CD4-positive, alpha-beta T cell treated with Interleukin-4 for 4 hours (primary cell): ENCODE data around the gene DCAF8.
A peak's percentile ranks its signal among the peaks of the same experiment; 100 is the strongest.

Experiments used
- DNase-seq: peaks from one replicate; pipeline ENCODE4 v3.0.0-alpha.2; 2020

The DCAF8 gene

DNA sequence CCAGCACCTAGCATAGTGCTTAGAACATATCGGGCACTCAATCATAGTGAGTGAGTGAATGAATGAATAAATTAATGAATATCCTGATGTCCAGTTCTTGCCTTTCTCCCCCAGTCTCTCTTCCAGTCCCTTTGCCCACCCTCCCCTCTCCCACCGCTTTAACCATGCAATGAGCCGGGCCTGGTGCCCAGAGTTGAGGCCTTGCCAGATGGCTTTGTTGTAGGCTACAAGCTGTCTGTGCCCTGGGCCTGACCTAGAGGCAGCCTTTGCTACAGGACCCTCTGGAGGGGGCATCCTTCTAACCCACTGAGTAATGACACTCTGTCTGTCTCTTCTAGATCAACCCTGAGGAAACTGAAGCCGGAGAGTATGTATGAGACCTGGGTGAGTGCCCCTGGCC is 65.1 kb downstream of the DCAF8 start:
- no peak for DNase-seq

DNA sequence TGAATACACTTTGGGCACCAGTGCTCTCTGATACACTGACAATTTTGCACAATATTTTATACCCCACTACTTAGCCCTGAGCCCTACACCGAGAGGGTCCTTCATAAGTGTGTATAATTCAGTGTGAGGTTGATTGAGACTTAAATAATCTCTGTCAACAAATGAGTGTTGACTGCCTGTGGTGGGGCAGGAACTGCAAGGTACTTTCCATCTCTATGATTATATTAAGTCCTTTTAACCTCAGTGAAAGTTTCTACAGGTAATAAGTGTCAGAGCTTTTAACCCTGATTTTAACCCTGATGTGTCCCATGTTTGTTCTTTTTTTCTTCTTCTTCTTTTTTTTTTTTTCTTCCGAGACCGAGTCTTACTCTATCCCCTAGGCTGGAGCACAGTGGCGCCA is 66.2 kb downstream of the DCAF8 start:
- no peak for DNase-seq

DNA sequence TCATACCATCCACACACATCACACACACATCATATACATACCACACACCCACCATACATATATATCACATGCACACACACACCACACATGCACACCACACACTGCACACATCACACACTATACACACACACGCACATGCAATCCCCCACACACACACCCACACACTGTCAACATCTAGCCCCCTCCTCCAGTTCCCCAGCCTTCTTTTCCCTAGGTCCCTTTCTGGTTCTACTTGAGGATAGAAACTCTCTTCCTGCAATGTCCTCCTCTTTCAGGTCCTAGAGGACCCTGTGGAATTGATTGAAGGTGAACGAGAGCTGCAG is 67.7 kb downstream of the DCAF8 start:
- no peak for DNase-seq

DNA sequence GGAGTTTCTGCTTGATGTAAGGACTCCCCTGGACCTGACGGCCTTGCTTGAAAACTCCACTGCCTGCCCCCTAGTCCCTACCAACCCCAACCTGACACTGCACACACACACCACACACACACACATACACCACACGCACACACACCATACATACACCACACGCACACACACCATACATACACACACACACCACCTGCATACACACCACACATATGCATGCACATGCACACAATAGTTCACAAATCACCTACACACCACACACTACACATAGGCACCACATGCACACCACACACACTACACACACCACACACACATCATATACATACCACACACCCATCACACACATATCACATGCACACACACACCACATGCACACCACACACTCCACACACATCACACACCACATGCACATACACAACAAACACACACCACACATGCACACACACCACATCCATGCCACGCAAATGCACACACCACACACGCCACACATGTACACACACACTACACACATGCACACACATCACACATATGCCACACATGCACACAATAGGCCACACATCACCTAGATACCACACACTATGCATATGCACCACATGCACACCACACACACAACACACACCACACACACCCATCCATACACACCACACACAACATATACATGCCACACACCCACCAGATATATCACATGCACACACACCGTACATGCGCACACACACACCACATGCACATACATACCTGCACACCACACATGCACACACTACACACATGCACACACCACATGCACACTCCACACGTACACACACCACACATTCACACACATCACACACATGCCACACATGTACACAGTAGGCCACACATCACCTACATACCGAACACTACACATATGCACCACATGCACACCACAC is 68.3 kb downstream of the DCAF8 start:
- DNase-seq, result no peak

DNA sequence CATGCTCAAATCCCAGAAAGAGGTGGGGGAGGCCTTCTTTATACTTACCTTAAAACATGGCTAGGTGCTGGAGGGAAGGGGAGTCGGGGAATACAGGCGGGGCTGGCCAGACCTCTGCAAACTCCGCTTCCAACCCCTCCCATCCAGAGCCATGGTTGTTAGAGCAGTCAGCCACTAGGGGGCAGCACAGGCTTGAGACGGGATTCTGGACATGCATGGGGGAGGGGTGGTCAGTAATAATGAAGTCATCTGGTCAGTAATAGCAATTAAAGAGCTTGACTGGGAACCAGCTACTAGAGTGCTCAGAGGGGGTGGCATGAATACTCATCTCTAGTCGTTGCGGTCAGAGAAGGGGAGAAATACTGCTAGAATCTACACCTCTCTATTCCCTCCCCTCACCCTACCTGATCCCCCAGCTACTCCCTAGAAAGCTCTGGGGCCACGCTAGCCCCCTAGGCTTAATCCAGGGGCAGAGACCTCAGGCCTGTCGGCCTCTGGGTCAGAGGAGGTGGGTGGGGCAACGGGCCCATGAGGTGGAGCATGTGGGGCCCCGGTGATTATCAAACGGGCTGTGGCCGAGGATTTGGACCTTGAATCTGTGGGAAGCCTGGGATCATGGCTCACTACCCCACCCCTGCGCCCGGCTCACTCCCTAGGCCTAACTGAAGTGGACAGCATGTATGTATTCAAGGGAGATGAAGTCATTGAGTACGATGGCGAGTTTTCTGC is 69.1 kb downstream of the DCAF8 start:
- peak; percentile 71 for DNase-seq

DNA sequence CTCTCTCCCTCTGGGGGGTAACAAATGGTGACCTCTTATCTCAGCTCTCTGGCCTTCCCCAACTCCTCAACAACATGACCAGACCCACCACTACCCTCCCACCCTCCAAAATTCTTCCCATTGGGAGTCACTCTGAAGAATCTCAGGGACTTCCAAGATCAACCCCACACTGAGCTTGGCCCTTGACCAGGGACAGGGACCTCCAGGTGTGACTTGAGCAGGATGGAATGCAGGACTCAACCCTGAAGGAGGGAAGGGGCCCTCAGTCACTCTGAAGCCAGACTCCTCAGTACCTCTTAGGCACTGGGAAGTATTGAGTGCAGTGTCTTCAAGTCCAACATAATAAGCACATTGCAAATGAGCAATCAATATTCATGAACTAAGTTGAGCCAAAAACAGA is 70.1 kb downstream of the DCAF8 start:
- DNase-seq, result no peak

DNA sequence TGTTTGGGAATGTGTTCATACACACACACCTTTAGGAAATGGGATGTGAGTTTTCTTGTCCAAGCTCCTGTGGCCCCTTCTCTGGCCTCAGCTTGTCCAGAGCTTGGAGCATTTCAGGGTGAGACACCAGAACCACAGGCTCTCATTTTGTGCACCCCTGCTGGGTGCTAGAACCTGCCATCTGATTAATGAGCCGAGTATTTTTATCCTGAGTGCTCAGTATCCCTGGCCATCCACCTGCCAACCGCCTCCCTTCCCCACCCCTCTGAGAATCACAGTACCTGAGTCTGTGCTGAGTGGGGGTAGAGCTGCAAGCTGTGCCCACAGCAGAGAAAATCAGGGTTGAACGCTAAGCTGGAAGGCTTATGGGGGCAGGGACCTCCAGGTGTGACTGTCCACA is 70.6 kb downstream of the DCAF8 start:
- DNase-seq, result no peak

DNA sequence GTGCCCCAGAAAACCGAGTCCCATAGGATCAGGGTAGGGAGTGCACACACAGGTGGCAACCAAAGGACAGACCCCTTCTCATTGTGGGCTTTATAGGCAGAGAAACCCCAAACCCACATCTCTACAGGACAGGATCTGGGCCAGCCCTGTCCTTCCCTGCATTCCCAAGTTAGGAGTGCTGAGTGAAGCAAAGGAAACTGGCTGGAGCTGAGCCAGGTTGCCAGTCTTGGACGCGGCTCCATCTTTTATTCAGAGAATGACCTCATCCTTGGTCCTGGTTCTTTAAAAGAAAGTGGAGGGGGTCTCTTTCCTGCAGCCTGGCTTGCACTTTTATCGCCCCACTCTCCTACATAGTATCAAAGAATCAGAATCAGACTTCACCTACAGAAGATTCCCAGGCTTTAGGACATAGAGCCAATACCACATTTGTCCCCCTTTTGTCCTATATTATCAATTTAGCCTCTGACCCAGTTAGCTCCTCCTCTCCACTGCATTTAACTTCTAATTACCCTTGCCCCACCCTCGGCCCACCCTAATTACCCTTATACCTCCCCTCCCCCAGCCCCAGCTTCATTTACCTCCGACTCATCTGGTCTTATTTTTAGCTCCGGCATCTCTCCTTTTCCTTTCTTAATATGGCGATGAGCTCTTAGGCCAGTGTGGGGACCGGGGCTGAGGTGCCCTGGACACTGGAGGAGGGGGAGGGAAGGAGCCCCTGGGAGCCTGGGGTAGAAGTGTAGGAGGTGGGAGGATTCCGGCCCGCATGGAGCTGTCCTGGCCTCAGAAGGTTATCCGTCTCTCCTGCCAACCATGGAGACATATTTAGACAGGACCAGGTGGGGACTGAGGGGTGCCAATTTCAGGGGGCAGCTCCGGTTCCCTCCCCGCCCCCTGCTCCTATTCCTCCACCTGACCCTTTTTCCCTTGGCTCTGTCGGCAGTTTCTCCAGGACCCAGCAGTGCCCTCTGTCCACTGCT is 72.4 kb downstream of the DCAF8 start, which contains the start of gene CASQ1:
TSS of gene CASQ1 (plus strand) at position 927 of the 977 bp plus-strand sequence. CDS start 177 bp downstream, outside the sequence.
- DNase-seq, result no peak

DNA sequence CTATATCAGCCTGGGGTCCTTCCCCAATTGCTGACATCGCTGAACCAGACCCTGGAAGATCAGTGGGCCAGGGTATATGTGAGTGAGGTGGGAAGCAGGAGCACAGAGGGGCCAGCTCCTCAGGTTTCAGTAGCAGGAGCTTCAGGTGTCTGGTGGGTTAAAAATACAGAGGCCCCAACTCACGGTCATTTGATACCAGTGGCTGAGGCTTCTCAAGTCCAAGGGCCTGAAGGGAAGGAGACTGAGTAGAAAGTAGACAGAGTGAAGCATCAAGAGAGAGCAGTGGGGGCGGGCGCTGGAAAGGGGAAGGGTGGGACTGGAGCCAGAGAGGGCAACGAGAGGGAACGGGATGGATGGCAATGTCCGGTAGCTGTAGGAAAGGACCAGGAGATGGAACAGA is 74.0 kb downstream of the DCAF8 start:
- DNase-seq, result no peak

DNA sequence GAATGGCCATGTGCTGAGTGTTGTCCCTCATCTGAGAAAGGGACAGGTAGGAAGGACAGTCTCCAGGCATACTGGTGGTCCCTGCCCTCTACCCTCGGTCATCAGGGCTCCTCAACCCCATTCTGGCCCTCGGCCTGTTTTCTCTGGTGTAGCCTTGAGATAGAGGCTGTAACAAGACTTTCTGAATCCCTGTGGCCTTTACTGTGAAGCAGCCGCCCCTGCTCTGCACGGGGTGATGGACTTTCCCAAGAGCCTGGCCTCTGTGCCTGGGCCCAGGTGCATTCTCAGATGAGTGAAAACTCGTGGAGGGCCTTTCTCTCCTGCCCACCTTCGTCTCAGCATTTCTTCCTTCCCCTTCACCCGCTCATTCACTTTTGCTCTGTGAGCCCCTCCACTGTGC is 74.9 kb downstream of the DCAF8 start:
- DNase-seq, result no peak

DNA sequence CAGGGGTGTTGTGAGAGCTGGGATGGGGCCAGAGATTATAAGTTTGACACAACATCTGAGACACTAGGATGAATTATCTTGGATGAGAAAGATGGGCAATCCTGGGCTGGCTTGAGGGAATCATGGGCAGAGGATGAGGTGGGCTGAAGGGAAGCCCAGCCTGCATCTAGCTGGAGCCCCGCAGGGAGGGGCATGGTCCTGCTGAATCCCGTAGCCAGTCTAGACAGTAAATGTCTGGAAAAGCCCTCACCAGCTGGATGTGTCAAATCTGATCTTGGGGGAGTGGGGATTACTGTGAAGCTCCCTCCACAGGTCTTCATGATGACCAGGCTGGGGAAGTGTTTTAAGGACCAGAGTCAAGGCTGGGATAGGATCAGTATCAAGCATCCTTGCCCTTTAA is 75.6 kb downstream of the DCAF8 start:
- DNase-seq, result no peak

DNA sequence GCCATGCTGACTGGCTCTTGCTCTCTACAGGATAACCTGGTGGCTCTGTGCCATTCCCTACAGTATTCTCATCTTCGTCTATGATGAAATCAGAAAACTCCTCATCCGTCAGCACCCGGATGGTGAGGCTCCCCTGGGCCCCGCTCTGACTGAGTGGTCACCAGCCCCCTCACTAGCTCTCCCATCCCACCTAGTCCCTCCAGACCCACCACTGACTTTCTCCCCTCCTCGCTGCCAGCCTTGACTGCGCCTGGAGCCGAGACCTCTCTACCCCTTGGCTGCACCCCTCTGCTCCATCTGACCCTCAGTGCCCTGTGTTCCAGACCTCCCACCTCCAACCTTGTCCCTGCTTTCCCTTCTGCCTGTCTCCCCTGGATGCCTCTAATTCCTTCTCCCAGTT is 76.1 kb downstream of the DCAF8 start:
- no peak for DNase-seq

DNA sequence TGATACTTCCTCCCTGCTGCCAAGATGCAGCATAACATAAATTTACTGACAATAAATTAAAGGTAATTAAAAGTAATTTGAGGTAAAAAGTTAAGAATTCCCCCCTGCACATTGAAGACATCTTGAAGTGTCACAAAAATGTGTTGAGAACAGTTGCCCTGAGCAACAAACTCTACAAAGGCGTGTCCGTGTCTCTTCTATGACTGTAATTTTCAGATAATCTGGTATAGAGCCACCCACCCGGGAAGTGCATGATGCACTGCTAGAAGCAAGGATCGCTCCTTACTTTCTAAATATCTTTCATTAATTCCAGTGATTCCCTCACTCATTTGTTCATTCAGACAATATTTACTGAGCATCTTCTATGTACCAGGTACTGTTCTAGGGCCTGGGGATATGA is 83.0 kb downstream of the DCAF8 start:
- no peak for DNase-seq

DNA sequence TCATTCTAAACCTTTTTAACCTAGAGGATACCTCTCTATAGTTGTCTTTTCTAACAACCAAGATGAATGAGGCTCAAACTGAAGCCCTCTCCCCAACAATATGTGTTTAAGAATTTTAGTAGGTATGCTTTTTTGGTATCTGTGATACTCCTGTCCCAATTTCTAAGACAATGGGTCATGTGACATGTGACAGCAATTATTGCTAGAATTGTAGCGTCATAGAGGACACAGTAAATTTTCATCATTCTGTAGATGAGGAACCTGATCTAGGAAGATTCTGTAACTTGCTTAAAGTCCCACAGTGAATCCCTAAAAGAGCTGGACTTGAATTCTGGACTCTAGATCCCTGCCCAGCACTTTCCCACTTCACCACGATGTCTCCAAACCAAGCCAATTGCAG is 83.6 kb downstream of the DCAF8 start:
- DNase-seq, result no peak

DNA sequence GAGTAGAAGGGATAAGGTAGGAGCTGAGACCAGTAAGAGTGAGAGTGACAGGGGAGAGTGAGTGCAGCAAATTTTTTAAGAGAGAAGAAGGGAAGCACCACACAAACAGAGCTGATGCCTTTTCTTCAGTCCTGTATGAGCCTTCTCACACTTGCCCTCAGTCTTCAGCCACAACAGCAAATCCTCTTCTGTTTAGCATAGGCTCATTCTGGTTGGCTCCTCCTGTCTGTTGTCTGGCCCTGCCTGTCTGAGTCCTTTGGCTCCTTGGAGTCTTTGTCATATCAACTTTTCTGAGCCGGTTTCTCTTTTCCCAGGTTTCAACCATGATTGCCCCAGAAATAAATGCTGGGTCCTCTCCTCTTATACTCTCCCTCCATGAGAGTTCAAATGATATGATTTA is 84.7 kb downstream of the DCAF8 start:
- no peak for DNase-seq

DNA sequence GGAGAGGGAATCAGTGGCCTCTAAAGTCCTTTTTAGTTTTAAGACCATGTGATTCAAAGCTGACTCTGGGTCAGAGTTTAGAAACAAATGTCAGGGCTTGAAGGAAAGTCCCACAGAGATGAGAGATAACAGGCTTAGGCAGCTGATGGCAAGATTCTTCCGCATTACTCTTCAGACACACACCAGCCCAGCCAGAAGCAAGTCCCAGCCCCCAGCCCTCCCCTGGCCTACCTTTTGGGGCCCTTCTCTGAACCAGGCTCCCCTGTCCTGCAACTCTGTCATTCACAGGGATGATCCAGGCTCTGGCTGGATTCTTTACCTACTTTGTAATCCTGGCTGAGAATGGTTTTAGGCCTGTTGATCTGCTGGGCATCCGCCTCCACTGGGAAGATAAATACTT is 85.1 kb downstream of the DCAF8 start:
- DNase-seq, result no peak

DNA sequence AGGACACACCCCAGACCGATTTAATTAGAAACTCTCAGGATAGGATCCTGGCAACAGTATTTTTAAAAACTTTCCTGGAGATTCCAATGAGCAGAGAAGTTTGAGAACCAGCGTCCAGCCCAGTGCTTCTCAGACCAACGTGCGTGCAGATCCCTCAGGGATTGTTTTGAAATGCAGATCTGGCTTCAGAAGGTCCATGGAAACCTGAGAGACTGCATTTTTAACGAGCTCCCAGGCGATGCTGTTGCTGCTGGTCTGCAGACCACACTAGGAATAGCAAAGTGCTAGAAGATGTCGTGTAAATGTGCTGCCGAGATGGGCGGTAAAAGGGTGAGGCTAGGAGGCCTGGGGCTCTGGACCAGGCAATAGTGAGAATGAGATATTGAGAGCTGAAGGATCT is 90.4 kb downstream of the DCAF8 start:
- no peak for DNase-seq

DNA sequence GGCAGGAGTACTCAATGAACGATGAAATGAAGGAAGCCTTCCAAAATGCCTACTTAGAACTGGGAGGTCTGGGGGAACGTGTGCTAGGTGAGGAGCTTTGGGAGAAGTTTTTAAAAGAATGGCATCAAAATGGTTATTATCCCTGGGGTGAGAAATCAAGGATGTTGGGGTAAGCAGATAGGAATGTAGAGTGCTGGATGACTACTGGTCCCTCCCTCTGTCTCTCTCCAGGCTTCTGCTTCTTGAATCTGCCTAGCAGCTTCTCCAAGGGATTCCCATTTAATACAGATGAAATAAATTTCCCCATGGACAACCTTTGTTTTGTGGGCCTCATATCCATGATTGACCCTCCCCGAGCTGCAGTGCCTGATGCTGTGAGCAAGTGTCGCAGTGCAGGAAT is 91.0 kb downstream of the DCAF8 start:
- no peak for DNase-seq

DNA sequence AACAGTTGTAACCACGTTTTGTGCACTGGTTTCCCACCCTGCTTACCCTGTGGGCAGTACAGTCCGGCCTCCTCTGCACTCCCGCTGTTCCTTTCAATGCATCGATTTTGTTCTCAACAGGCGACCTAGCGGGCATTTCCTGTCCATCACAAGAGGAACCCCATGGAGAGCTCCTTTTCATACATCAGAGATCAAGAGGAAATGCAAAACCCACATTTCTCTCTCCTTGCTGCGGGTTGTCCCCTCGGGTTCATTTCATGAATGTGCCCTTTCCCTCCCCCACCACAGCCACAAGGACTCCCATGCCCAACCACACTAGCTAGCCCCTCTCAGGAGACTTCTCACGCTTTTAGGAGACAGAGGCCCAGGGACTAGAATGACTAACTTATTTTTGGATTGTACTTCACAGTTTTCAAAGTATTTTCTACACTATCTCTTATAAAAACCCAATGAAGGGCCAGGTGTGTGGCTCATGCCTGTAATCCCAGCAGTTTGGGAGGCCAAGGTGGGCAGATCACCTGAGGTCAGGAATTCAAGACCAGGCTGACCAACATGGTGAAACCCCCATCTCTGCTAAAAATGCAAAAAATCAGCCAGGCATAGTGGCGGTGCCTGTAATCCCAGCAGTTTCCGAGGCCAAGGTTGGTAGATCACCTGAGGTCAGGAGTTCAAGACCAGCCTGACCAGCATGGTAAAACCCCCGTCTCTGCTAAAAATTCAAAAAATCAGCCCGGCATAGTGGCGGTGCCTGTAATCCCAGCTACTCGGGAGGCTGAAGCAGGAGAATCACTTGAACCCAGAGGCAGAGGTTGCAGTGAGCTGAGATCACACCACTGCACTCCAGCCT is 92.6 kb downstream of the DCAF8 start:
- no peak for DNase-seq

DNA sequence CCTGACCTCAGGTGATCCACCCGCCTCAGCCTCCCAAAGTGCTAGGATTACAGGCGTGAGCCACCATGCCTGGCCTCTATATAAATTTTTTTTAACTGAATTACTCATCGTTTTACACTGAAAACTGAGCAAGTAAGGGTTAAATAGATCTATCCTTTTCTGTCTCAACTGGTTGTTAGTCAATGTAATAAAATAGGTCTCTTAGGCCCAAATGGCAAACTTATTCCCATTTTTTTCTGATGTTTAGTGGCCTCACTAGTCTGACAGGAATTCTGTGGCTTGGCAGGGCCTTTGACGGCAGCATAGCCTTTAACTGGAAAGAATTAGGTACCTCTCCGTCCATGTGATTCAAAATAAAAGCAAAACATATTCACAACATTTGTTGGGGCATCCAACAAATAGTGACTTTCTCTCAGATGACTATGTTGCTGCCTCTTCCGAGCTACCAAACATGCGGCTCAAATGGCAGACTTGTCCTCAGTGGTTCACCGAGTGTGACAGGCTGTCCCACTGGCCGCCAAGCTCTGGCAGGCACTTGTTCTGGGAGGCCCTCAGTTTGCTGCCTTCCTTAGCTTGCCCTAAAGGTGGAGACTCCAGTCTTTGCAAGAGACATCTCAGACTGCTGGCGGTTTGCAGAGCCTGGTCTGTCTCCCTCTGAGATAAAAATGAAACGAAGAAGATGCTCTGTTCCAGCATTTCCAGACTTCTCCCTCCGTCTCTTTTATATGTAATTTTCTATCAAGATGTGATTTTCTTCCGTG is 93.6 kb downstream of the DCAF8 start:
- DNase-seq, result no peak

DNA sequence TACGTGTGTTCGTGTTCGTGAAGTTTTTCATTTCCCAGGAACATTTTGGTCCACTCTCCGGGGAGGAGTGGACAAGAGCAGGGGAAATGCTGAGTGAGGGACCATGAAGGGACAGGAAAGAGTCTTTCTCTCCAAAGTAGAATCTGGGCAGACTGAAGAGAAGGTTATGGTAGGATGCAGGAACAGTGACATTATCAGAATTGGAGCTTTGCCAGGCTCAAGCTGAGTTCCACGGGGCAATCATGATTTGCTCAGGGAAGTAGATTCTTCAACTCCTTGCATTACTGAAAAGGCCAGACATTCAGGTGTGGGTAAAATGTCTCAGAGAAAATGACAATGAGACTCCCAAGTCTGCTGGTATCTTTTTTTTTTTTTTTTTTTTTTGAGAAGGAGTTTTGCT is 94.3 kb downstream of the DCAF8 start:
- no peak for DNase-seq

DNA sequence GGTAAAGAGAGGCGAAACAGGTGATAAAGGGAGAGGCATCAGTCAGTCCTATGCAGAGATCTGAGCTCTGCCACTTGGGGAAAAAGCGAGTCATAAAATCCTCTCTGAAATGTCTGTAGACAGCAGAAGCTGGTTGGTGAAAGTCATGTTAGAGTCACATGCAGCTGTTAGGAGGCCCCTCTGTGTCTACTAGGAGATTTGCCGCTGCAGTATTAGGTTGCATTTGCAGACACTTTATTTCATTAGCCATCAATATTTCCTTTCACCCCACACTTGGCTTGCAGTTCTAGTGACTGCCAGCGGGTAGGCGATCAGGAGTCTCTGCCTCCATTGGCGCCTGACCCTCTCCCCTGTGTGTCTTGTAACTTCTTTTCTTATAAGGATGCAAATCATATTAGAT is 94.8 kb downstream of the DCAF8 start:
- DNase-seq, result no peak
